Suppressor macrophage treated with lipopolysaccharide for 4 hours (primary cell): ENCODE measurements around the gene STAB1.

ENCODE experiments used
- DNase-seq: peaks from one replicate; pipeline ENCODE4 v3.0.0-alpha.2; 2020

The STAB1 gene

GRCh38 chr3:52494886-52495495, at the start of gene STAB1:
Gene STAB1, plus strand, starts transcription at chr3:52495338. Its CDS starts 76 bp downstream, at chr3:52495414.
- peak; percentile 37 for DNase-seq

GRCh38 chr3:52446042-52446441, 49.1 kb upstream of the STAB1 start:
- DNase-seq: no peak

- DNase-seq: peak; percentile 73
Measured at GRCh38 chr3:52446631-52447511, 48.3 kb upstream of the STAB1 start.

GRCh38 chr3:52447512-52448355, 47.4 kb upstream of the STAB1 start:
- DNase-seq: no peak

GRCh38 chr3:52450489-52451236, 44.5 kb upstream of the STAB1 start:
- DNase-seq: no peak

- DNase-seq: no peak
Measured at GRCh38 chr3:52451237-52452083, 43.7 kb upstream of the STAB1 start.

GRCh38 chr3:52452126-52452525, 43.0 kb upstream of the STAB1 start:
- no peak for DNase-seq

GRCh38 chr3:52452570-52453221, 42.4 kb upstream of the STAB1 start:
- DNase-seq: no peak

GRCh38 chr3:52453496-52454249, 41.5 kb upstream of the STAB1 start, which contains the start of gene TNNC1:
Gene TNNC1, minus strand, starts transcription at chr3:52454041. Its CDS starts 26 bp downstream, at chr3:52454015.
- no peak for DNase-seq

GRCh38 chr3:52454250-52454937, 40.7 kb upstream of the STAB1 start:
- no peak for DNase-seq

- DNase-seq: no peak
Measured at GRCh38 chr3:52454938-52455282, 40.2 kb upstream of the STAB1 start.

GRCh38 chr3:52455283-52456168, 39.6 kb upstream of the STAB1 start, which contains the start of gene NISCH:
Gene NISCH, plus strand, starts transcription at chr3:52455604. Its CDS starts 38 bp downstream, at chr3:52455642.
- DNase-seq: peak; percentile 88

- DNase-seq: no peak
Measured at GRCh38 chr3:52456169-52456799, 38.9 kb upstream of the STAB1 start.

- DNase-seq: no peak
Measured at GRCh38 chr3:52456800-52457183, 38.3 kb upstream of the STAB1 start.

GRCh38 chr3:52458031-52458760, 36.9 kb upstream of the STAB1 start:
- DNase-seq: no peak

- DNase-seq: no peak
Measured at GRCh38 chr3:52458770-52459545, 36.2 kb upstream of the STAB1 start.
